HepG2 (cell line): Measurements from ENCODE around the gene KLF16. TPM values are rescaled to one million over a fixed set of nuclear protein-coding genes. Genes with fewer than 3 reads are reported as not detected.
A peak's percentile ranks its signal among the peaks of the same experiment; 100 is the strongest.

Experiments used
- ARNT ChIP-seq: fragments of 450-650 bp; IDR thresholded peaks from 2 replicates; pipeline ENCODE4 v1.6.1; 2017
- FLYWCH1 ChIP-seq: sonication (generic); formaldehyde crosslinking; IDR thresholded peaks from 2 replicates; pipeline ENCODE4 v1.8.1; 2023; ENCODE audit warnings: mild to moderate bottlenecking, missing genetic modification reagents
- JUN ChIP-seq: sonication (generic); formaldehyde crosslinking; IDR thresholded peaks from 2 replicates; pipeline ENCODE4 v1.4.0; 2020; ENCODE audit warnings: mild to moderate bottlenecking, missing genetic modification reagents
- SIN3B ChIP-seq: fragments of 150-350 bp; IDR thresholded peaks from 2 replicates; pipeline ENCODE4 v1.6.1; 2014; ENCODE audit warnings: low read length
- YY1 ChIP-seq: IDR thresholded peaks from 2 replicates; pipeline ENCODE4 v1.6.1; 2011; ENCODE audit warnings: low read length, low read depth, moderate library complexity, mild to moderate bottlenecking; ENCODE audit not compliant: insufficient read depth, insufficient replicate concordance
- ZNF124 ChIP-seq: sonication (generic); formaldehyde crosslinking; IDR thresholded peaks from 2 replicates; pipeline ENCODE4 v1.4.0; 2020; ENCODE audit warnings: missing genetic modification reagents
- ZNF232 ChIP-seq: sonication (generic); formaldehyde crosslinking; IDR thresholded peaks from 2 replicates; pipeline ENCODE4 v1.4.0; 2020; ENCODE audit warnings: missing genetic modification reagents, borderline replicate concordance
- ZNF263 ChIP-seq: sonication (generic); formaldehyde crosslinking; IDR thresholded peaks from 2 replicates; pipeline ENCODE4 v1.4.0; 2020; ENCODE audit warnings: missing genetic modification reagents
- ZNF282 ChIP-seq: fragments of 450-650 bp; IDR thresholded peaks from 2 replicates; pipeline ENCODE4 v1.6.1; 2018; ENCODE audit not compliant: partially characterized antibody
- ZNF460 ChIP-seq: sonication (generic); formaldehyde crosslinking; IDR thresholded peaks from 2 replicates; pipeline ENCODE4 v1.5.1; 2020; ENCODE audit warnings: missing genetic modification reagents, mild to moderate bottlenecking, borderline replicate concordance
- ZNF724P ChIP-seq: sonication (generic); formaldehyde crosslinking; IDR thresholded peaks from 2 replicates; pipeline ENCODE4 v1.8.0; 2022; ENCODE audit warnings: missing genetic modification reagents, borderline replicate concordance
- ZSCAN29 ChIP-seq: sonication (generic); formaldehyde crosslinking; conservative IDR thresholded peaks from 2 replicates; pipeline ENCODE4 v1.4.0; 2020; ENCODE audit warnings: mild to moderate bottlenecking, missing genetic modification reagents
- polyA plus RNA-seq, 8 experiments: library from polyadenylated mRNA; depleted of rRNA in 3 of 8; stranded (reverse) in 7 of 8; unstranded in 1 of 8; fragments of >200 nt; fragmentation: Illumina TruSeq in 4 of 8; extraction: Trizol in 4 of 8; gene quantifications; 2 replicates each; pipeline versions ENCODE4 v1.2.1 to v1.2.3, GENCODE V29; 2011 to 2016; ENCODE audit warnings: low read depth in 4 of 8, missing spikeins in 1 of 8, mixed read lengths in 1 of 8; ENCODE audit not compliant: insufficient read depth in 1 of 8
- total RNA-seq, 5 experiments: library from RNA; depleted of rRNA; stranded (reverse); fragments of >200 nt; fragmentation: Illumina TruSeq; extraction: Trizol; gene quantifications; 2 replicates each; pipeline ENCODE4 v1.2.3, GENCODE V29; 2016; ENCODE audit warnings: low read depth in 1 of 5
- TF ChIP-seq, protein P1 (sequence below): IDR thresholded peaks from 2 replicates; pipeline ENCODE4 v1.6.1; 2018; ENCODE audit warnings: missing genetic modification reagents, mild to moderate bottlenecking, missing compliant biosample characterization
- TF ChIP-seq, protein P2 (sequence below): sonication (generic); formaldehyde crosslinking; IDR thresholded peaks from 2 replicates; pipeline ENCODE4 v1.4.0; 2020; ENCODE audit warnings: missing genetic modification reagents, borderline replicate concordance
- TF ChIP-seq, protein P3 (sequence below): sonication (generic); formaldehyde crosslinking; IDR thresholded peaks from 2 replicates; pipeline ENCODE4 v1.5.0; 2020; ENCODE audit warnings: missing genetic modification reagents
- TF ChIP-seq, protein P4 (sequence below): sonication (generic); formaldehyde crosslinking; conservative IDR thresholded peaks from 2 replicates; pipeline ENCODE4 v1.4.0; 2020; ENCODE audit warnings: mild to moderate bottlenecking, missing genetic modification reagents, moderate library complexity

The KLF16 gene
- total and polyA plus RNA-seq, 2 of the 13 experiments (the other 11 are each of a cell fraction or from before 2014, with no cell fraction given) = 3.5 to 6.7 TPM

DNA sequence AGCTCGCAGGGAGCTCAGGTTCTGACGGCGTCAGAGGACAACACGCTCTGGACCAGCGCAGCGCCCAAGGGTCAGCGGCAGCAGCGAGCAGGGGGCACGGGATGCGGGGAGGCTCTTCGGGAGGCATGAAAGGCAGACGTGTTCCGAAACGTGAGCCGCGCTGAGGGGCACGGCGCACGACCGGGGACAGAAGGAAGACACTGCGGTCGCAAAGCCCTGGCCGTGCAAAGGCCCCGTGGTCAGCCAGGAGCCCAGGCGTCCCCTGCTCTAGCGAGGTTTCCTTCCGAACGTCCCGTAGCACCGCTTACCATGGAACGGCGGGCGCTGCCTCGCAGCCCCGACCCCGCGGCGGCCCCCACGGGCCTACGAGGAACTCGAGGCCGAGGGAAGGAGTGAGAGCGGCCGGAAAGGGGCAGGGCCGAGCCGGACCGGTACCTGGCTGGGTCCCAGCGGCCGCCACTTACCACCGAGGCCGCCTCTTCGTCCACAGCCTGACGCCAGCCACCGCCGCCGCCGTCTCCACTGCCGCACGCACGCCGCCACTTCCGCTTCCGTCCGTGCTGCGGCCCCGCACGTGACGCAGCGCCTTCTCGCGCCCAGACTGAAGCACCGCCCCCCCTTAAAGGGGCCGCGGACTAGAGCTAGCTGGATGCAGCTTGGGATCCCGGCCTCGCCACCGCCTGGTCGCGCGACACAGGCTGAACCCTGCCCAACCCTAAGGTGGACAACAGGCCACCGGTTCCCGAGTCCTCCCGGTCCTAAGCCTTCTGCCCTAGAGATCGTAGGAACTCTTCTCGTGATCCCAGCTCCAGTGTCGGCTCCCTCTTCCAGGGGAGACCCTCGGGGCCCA lies 12.5 kb upstream of the KLF16 start (continued):
- TF ChIP-seq, protein P1, sequence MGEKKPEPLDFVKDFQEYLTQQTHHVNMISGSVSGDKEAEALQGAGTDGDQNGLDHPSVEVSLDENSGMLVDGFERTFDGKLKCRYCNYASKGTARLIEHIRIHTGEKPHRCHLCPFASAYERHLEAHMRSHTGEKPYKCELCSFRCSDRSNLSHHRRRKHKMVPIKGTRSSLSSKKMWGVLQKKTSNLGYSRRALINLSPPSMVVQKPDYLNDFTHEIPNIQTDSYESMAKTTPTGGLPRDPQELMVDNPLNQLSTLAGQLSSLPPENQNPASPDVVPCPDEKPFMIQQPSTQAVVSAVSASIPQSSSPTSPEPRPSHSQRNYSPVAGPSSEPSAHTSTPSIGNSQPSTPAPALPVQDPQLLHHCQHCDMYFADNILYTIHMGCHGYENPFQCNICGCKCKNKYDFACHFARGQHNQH (CRISPR knock-in tag) = no peak
- TF ChIP-seq ZNF460 (CRISPR knock-in tag) (no peak), YY1 (peak; percentile 54), JUN (CRISPR knock-in tag) (no peak), ZNF124 (CRISPR knock-in tag) (peak; percentile 39; the same call in 1 of the 2 replicates), FLYWCH1 (CRISPR knock-in tag) (peak; percentile 89; the same call in 1 of the 2 replicates), ZSCAN29 (CRISPR knock-in tag) (peak; percentile 89), ZNF282 (no peak), ZNF263 (CRISPR knock-in tag) (no peak), ZNF232 (CRISPR knock-in tag) (no peak; the same call in 1 of the 2 replicates), SIN3B (no peak), ARNT (no peak), ZNF724P (CRISPR knock-in tag) (peak; percentile 97)
- TF ChIP-seq, protein P2, sequence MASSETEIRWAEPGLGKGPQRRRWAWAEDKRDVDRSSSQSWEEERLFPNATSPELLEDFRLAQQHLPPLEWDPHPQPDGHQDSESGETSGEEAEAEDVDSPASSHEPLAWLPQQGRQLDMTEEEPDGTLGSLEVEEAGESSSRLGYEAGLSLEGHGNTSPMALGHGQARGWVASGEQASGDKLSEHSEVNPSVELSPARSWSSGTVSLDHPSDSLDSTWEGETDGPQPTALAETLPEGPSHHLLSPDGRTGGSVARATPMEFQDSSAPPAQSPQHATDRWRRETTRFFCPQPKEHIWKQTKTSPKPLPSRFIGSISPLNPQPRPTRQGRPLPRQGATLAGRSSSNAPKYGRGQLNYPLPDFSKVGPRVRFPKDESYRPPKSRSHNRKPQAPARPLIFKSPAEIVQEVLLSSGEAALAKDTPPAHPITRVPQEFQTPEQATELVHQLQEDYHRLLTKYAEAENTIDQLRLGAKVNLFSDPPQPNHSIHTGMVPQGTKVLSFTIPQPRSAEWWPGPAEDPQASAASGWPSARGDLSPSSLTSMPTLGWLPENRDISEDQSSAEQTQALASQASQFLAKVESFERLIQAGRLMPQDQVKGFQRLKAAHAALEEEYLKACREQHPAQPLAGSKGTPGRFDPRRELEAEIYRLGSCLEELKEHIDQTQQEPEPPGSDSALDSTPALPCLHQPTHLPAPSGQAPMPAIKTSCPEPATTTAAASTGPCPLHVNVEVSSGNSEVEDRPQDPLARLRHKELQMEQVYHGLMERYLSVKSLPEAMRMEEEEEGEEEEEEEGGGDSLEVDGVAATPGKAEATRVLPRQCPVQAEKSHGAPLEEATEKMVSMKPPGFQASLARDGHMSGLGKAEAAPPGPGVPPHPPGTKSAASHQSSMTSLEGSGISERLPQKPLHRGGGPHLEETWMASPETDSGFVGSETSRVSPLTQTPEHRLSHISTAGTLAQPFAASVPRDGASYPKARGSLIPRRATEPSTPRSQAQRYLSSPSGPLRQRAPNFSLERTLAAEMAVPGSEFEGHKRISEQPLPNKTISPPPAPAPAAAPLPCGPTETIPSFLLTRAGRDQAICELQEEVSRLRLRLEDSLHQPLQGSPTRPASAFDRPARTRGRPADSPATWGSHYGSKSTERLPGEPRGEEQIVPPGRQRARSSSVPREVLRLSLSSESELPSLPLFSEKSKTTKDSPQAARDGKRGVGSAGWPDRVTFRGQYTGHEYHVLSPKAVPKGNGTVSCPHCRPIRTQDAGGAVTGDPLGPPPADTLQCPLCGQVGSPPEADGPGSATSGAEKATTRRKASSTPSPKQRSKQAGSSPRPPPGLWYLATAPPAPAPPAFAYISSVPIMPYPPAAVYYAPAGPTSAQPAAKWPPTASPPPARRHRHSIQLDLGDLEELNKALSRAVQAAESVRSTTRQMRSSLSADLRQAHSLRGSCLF (CRISPR knock-in tag) = no peak
- TF ChIP-seq, protein P3, sequence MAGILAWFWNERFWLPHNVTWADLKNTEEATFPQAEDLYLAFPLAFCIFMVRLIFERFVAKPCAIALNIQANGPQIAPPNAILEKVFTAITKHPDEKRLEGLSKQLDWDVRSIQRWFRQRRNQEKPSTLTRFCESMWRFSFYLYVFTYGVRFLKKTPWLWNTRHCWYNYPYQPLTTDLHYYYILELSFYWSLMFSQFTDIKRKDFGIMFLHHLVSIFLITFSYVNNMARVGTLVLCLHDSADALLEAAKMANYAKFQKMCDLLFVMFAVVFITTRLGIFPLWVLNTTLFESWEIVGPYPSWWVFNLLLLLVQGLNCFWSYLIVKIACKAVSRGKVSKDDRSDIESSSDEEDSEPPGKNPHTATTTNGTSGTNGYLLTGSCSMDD (CRISPR knock-in tag) = no peak
- TF ChIP-seq, protein P4, sequence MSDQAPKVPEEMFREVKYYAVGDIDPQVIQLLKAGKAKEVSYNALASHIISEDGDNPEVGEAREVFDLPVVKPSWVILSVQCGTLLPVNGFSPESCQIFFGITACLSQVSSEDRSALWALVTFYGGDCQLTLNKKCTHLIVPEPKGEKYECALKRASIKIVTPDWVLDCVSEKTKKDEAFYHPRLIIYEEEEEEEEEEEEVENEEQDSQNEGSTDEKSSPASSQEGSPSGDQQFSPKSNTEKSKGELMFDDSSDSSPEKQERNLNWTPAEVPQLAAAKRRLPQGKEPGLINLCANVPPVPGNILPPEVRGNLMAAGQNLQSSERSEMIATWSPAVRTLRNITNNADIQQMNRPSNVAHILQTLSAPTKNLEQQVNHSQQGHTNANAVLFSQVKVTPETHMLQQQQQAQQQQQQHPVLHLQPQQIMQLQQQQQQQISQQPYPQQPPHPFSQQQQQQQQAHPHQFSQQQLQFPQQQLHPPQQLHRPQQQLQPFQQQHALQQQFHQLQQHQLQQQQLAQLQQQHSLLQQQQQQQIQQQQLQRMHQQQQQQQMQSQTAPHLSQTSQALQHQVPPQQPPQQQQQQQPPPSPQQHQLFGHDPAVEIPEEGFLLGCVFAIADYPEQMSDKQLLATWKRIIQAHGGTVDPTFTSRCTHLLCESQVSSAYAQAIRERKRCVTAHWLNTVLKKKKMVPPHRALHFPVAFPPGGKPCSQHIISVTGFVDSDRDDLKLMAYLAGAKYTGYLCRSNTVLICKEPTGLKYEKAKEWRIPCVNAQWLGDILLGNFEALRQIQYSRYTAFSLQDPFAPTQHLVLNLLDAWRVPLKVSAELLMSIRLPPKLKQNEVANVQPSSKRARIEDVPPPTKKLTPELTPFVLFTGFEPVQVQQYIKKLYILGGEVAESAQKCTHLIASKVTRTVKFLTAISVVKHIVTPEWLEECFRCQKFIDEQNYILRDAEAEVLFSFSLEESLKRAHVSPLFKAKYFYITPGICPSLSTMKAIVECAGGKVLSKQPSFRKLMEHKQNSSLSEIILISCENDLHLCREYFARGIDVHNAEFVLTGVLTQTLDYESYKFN (CRISPR knock-in tag) = peak; percentile 61; the same call in 1 of the 2 replicates
